D341Med (cell line): ENCODE results near the gene DAGLA.
"Not testable (repeated sequence)": the region's sequence is repeated elsewhere in the genome, so short reads cannot be mapped to it uniquely, and the experiment has no call there.

Experiments
- DNase-seq: peaks from one replicate; pipeline ENCODE4 v3.0.0; 2012; ENCODE audit warnings: low spot score

Gene DAGLA, protein sequence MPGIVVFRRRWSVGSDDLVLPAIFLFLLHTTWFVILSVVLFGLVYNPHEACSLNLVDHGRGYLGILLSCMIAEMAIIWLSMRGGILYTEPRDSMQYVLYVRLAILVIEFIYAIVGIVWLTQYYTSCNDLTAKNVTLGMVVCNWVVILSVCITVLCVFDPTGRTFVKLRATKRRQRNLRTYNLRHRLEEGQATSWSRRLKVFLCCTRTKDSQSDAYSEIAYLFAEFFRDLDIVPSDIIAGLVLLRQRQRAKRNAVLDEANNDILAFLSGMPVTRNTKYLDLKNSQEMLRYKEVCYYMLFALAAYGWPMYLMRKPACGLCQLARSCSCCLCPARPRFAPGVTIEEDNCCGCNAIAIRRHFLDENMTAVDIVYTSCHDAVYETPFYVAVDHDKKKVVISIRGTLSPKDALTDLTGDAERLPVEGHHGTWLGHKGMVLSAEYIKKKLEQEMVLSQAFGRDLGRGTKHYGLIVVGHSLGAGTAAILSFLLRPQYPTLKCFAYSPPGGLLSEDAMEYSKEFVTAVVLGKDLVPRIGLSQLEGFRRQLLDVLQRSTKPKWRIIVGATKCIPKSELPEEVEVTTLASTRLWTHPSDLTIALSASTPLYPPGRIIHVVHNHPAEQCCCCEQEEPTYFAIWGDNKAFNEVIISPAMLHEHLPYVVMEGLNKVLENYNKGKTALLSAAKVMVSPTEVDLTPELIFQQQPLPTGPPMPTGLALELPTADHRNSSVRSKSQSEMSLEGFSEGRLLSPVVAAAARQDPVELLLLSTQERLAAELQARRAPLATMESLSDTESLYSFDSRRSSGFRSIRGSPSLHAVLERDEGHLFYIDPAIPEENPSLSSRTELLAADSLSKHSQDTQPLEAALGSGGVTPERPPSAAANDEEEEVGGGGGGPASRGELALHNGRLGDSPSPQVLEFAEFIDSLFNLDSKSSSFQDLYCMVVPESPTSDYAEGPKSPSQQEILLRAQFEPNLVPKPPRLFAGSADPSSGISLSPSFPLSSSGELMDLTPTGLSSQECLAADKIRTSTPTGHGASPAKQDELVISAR

DNA sequence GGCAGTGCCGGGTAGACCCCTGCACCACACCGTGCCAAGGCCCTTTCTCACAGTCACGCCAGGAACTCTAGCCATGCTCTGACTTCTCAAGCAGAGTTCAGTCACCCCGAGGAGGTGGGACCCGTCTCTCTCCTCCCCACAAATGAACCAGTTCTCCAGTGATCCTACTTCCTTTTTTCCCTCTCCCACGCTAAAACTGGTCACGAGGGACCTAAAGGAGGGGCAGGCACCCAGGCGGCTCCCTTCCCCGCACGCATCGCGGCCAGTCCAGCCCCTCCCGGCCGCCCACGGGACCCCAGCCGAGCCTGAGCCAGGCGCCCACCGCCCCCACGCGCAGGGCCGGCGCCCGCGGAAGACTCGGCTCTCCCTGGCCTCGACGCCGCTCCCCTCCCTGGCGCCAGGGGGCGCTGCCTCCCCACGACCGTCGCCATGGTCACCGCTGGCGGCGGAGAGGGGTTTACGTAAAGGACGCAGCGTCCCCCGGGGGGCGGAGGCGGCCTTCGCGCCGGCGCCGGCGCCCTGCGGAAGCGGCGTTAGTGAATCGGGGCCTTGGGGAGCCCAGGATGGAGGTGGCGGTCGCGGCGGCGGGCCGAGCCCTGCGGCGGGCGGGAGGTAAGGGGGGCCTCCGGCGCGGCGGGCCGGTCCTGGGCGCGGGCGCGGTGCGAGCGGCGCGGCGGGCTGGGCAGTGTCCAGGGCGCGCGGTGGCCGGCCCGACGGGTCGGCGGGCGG is at the start of gene DAGLA:
DAGLA (plus strand) TSS at position 499 of the 729 bp plus-strand sequence. CDS start 39,765 bp downstream, outside the sequence.
- DNase-seq = peak; percentile 97

- DNase-seq = peak; percentile 58
These were observed 48.1 kb upstream of the DAGLA start for GRCh38 chr11:61632096-61632495.

GRCh38 chr11:61635304-61635703 is 44.9 kb upstream of the DAGLA start:
- DNase-seq = no peak

GRCh38 chr11:61635787-61636186 is 44.4 kb upstream of the DAGLA start:
- no peak for DNase-seq

GRCh38 chr11:61636676-61637075 is 43.5 kb upstream of the DAGLA start:
- no peak for DNase-seq

DNA sequence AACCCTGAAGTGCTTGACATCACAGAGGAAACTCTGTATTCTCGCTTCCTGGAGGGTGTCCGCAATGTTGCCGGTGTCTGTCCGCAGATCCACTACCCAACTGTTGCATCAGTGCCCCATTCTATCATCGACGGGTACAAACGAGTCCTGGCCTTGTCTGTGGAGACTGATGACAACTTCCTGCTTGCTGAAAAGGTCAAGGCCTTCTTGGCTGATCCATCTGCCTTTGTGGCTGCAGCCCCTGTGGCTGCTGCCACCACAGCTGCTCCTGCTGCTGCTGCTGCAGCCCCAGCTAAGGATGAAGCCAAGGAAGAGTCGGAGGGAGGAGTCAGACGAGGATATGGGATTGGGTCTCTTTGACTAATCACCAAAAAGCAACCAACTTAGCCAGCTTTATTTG is 42.9 kb upstream of the DAGLA start:
- no peak for DNase-seq

DNA sequence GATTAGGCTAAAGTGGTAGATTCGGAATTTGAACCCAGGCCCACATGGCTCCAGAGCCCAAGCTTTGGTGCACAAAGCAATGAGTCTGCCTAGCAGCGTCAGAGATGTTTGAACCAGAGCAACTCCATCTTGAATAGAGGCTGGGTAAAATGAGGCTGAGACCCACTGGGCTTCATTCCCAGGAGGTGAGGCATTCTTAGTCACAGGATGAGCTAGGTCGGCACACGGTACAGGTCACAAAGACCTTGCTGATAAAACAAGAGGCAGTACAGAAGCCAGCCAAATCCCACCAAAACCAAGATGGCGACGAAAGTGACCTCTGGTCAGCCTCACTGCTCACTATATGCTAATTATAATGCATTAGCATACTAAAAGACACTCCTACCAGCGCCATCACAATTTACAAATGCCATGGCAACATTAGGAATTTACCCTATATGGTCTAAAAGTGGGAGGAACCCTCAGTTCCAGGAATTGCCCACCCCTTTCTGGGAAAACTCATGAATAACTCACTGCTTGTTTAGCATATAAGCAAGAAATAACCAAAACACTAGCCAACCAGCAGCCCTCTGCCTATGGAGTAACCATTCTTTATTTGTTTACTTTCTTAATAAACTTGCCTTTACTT is 40.3 kb upstream of the DAGLA start:
- no peak for DNase-seq

DNA sequence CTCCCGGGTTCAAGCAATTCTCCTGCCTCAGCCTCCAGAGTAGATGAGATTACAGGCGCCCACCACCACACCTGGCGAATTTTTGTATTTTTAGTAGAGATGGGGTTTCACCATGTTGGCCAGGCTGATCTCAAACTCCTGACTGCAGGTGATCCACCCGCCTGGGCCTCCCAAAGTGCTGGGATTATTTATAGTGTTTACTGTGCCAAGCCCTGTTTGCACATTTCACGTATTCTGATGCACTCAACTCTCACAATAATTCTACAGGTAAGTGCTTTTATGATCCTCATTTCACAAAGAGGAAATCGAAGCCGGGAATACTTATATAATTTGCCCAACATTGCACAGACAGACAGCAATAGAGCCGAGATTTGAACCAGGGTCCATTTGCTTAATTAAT is 38.0 kb upstream of the DAGLA start:
- DNase-seq = no peak

GRCh38 chr11:61645179-61645868 is 34.9 kb upstream of the DAGLA start:
- peak; percentile 79 for DNase-seq

DNA sequence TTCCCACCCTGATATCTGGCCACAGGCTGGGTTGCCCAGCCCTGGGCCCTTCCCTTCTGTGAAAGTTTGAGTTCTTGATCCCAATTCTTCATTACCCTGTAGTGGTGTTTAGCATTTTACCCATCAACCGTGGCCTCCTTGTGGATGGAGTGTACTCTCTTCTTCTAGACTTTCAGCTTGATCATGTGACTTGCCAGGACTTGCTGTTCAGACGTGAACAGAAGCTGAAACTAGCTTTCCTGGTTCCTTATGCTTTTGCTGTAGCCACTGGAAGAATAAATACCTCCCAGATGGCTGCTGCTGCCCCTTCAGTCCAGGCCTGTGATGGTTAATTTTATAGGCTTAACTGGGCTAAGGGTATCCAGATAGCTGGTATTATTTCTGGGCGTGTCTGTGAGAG is 32.7 kb upstream of the DAGLA start:
- DNase-seq = no peak

DNA sequence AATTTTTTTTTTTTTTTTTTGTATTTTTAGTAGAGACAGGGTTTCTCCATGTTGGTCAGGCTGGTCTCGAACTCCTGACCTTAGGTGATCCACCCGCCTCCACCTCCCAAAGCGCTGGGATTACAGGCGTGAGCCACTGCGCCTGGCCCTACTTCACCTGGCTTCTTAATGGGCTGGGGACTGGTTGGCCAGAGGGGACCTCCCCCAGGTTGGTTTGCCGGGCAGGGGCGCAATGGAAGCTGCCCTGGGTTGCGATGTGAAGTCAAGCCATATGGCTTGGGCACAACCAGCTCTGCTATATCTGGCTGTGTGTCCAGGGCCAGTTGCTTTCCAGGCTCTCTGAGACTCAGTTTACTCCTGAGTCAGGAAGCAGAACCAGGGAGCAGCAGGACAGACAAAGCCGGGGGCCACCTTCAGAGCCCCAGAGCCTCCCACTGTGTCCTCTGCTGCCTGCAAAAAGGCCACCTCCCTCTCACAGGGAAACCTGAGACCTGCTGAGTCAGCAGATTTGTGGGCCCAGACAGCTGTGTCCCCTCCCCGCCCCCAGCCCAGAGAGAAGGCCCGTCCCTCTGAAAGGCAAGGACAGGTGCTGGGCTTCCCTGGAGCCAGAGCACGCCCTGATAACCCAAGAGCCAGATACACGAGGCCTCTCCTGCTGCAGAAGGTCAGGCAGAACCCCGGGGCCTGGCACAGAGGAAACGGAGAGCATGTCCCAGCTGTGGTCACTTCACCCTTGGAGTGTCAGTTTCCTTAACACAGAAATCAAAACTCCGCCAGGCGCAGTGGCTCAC is 29.2 kb upstream of the DAGLA start:
- no peak for DNase-seq

GRCh38 chr11:61652135-61652534 is 28.1 kb upstream of the DAGLA start:
- DNase-seq = no peak

- no peak for DNase-seq
These were observed 25.8 kb upstream of the DAGLA start for GRCh38 chr11:61654397-61654829.

DNA sequence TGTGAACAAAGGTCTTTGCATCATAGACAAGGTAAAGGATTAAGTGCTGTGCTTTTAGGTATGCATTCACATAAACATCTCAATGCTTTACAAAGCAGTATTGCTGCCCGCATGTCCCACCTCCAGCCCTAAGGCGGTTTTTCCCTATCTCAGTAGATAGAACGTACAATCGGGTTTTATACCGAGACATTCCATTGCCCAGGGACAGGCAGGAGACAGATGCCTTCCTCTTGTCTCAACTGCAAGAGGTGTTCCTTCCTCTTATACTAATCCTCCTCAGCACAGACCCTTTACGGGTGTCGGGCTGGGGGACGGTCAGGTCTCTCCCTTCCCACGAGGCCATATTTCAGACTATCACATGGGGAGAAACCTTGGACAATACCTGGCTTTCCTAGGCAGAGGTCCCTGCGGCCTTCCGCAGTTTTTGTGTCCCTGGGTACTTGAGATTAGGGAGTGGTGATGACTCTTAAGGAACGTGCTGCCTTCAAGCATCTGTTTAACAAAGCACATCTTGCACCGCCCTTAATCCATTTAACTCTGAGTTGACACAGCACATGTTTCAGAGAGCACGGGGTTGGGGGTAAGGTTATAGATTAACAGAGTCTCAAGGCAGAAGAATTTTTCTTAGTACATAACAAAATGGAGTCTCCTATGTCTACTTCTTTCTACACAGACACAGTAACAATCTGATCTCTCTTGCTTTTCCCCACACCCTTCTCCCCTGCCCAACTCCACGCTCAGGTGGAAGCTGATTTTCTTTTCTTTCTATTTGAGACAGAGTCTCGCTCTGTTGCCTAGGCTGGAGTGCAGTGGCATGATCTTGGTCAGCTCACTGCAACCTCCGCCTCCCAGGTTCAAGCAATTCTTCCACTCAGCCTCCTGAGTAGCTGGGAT is 24.7 kb upstream of the DAGLA start:
- not testable (repeated sequence) for DNase-seq

GRCh38 chr11:61656347-61657077 is 23.7 kb upstream of the DAGLA start:
- no peak for DNase-seq

GRCh38 chr11:61657566-61658290 is 22.5 kb upstream of the DAGLA start:
- DNase-seq = no peak

DNA sequence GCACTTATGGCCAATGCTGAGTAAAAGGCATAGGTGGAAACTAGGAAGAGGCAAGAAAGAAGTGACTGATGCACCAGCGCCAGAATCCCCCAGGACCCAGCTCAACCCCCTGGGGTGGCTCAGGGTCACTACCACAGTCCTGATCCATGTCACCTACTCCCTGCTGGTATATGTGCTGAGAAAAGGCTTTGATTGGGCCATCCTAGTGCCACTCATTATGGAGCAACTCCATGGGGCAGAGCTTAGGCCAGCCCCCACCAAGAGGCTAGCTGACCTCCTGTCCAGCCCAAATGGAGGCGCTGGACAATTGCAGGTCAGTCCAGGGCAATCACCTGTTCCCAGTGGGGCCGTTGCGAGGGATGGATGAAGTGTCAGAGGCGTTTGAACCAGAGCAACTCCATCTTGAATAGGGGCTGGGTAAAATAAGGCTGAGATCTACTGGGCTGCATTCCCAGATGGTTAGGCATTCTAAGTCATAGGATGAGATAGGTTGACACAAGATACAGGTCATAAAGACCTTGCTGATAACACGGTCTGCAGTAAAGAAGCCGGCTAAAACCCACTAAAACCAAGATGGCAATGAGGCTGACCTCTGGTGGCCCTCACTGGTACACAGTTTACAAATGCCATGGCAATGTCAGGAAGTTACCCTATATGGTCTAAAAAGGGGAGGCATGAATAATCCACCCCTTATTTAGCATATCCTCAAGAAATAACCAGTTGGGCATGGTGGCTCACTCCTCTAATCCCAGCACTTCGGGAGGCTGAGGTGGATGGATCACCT is 20.6 kb upstream of the DAGLA start:
- no peak for DNase-seq
